ENCODE results near the gene ZNF717.

ZNF717 gene

DNA sequence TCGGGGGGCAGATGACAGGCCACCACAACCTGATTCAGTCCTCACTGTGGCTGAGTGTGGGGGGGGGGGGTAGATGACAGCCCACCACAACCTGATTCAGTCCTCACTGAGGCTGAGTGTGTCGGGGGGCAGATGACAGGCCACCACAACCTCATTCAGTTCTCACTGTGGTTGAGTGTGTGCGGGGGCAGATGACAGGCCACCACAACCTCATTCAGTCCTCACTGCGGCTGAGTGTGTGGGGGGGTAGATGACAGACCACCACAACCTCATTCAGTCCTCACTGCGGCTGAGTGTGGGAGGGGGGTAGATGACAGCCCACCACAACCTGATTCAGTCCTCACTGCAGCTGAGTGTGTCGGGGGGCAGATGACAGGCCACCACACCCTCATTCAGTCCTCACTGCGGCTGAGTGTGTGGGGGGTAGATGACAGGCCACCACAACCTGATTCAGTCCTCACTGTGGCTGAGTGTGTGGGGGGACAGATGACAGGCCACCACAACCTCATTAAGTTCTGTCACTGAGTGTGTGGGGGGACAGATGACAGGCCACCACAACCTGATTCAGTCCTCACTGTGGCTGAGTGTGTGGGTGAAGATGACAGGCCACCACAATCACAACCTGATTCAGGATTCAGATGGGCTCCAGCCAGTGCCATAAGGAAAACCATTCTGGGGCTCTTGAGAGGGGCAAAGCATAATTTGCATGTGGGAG is 16.9 kb downstream of the ZNF717 start:
- DNase-seq = no peak
- TF ChIP-seq, protein P1, sequence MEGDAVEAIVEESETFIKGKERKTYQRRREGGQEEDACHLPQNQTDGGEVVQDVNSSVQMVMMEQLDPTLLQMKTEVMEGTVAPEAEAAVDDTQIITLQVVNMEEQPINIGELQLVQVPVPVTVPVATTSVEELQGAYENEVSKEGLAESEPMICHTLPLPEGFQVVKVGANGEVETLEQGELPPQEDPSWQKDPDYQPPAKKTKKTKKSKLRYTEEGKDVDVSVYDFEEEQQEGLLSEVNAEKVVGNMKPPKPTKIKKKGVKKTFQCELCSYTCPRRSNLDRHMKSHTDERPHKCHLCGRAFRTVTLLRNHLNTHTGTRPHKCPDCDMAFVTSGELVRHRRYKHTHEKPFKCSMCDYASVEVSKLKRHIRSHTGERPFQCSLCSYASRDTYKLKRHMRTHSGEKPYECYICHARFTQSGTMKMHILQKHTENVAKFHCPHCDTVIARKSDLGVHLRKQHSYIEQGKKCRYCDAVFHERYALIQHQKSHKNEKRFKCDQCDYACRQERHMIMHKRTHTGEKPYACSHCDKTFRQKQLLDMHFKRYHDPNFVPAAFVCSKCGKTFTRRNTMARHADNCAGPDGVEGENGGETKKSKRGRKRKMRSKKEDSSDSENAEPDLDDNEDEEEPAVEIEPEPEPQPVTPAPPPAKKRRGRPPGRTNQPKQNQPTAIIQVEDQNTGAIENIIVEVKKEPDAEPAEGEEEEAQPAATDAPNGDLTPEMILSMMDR (IDR thresholded peaks at IDR 0.05; ENCODE audit: low read depth, low read length) = no peak
- Histone ChIP-seq H3K36me3 (no peaks in the 10 kb centered on the region), H3K4me1 (no peaks in the 10 kb centered on the region), H3K4me3 (ENCODE audit: low read depth, low read length) (no peak overlapping the region), H3K9me3 (no peaks in the 10 kb centered on the region), H3K27me3 (no peaks in the 10 kb centered on the region)

DNA sequence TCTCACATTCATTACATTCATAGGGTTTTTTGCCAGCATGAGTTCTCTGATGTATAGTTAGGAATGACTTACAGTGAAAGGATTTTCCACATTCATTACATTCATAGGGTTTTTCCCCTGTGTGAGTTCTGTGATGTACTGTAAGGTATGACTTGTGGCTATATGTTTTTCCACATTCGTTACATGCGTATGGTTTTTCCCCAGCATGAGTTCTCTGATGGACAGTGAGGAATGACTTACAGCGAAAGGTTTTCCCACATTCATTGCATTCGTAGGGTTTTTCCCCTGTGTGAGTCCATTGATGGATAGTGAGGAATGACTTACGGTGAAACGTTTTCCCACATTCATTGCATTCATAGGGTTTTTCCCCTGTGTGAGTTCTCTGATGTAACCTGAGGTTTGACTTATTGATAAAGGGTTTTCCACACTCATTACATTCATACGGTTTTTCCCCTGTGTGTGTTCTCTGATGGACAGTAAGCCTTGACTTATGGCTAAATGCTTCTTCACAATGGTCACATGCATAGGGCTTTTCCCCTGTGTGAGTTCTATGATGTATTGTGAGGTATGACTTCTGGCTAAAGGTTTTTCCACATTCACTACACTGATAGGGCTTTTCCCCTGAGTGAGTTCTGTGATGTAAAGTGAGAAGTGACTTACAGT is 47.4 kb downstream of the ZNF717 start:
- TF ChIP-seq, protein P1 (IDR thresholded peaks at IDR 0.05; ENCODE audit: low read depth, low read length) = no peak
- no peaks in the 10 kb centered on the region for H3K9me3 ChIP-seq
- H3K36me3 ChIP-seq = no peaks in the 10 kb centered on the region
- H3K4me3 ChIP-seq (ENCODE audit: low read depth, low read length) = no peak overlapping the region
- no peak for DNase-seq
- no peaks in the 10 kb centered on the region for H3K4me1 ChIP-seq
- H3K27me3 ChIP-seq = no peaks in the 10 kb centered on the region

DNA sequence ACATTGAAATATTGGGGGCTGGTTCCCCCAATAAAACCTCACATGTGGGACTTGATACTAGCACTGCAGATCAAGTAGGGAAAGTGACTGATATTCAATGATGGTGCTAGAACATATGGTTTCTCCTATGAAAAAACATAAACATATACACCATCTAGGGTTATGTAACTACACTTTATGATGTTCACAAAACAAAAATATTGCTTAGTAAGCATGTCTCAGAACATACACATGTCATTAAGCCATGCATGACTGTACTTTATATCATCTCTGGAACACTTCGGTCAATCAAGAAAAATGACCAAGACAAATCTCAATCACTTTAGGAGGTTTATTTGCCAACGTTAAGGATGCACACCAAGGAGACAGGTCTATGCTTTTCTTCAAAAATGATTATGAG is 57.4 kb downstream of the ZNF717 start:
- DNase-seq = no peak
- H3K4me1 ChIP-seq = no peaks in the 10 kb centered on the region
- H3K27me3 ChIP-seq = no peaks in the 10 kb centered on the region
- no peak overlapping the region for H3K4me3 ChIP-seq (ENCODE audit: low read depth, low read length)
- TF ChIP-seq, protein P1 (IDR thresholded peaks at IDR 0.05; ENCODE audit: low read depth, low read length) = no peak
- no peaks in the 10 kb centered on the region for H3K9me3 ChIP-seq
- no peaks in the 10 kb centered on the region for H3K36me3 ChIP-seq

DNA sequence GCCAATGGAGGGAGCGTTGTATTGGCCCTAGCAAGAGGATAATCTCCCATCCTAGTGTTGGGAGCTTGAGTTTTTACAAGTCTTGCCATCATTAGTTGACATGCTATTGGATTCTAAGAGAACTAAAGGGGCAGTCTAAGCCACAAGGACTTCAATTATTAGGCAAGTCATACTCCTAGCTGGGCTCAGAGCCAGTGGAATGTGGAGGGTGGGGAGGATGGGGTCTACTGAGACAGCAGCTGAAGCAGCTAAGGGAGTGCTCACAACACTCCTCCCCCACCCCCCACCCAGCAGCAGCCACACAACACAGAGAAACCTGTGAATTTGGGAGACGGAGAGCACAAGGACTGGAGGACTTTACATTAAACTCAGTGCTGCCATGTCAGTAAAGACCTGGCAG is 93.3 kb downstream of the ZNF717 start:
- H3K9me3 ChIP-seq = no peaks in the 10 kb centered on the region

DNA sequence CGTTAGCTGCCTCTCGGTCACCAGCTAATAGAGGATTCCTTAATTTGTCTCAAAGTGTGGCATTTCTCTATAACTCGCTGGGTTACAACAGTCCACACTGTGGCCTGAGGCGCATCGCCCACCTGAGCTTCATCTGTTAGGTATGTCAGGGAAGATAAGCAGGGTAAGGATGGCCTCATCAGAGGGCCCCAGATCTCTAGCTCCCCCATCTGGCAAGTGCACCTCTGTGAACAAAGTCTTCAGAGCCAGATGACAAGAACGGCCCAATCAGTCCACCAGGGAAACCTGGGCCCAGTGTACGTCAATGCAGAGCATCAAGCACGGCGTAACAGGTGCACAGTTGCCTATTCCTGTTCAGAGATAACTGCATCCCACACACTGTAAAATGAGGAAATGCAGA is 98.0 kb downstream of the ZNF717 start:
- Histone ChIP-seq H3K4me1 (no peaks in the 10 kb centered on the region), H3K4me3 (ENCODE audit: low read depth, low read length) (no peak overlapping the region), H3K27me3 (no peaks in the 10 kb centered on the region), H3K36me3 (no peaks in the 10 kb centered on the region), H3K9me3 (no peaks in the 10 kb centered on the region)
- DNase-seq = no peak
- TF ChIP-seq, protein P1 (IDR thresholded peaks at IDR 0.05; ENCODE audit: low read depth, low read length) = no peak

More for the DNA sequence above, 93.3 kb downstream of the ZNF717 start:
- TF ChIP-seq, protein P1 (IDR thresholded peaks at IDR 0.05; ENCODE audit: low read depth, low read length) = no peak
- Histone ChIP-seq H3K27me3 (no peaks in the 10 kb centered on the region), H3K36me3 (no peaks in the 10 kb centered on the region), H3K4me3 (ENCODE audit: low read depth, low read length) (no peak overlapping the region), H3K4me1 (no peaks in the 10 kb centered on the region)
- DNase-seq = no peak

All from BE2C (cell line).